WTC11 (cell line): Measurements from ENCODE around the gene KCNQ4. TPM values are rescaled to one million over a fixed set of nuclear protein-coding genes. Genes with fewer than 3 reads are reported as not detected.

ENCODE experiments used
- ATAC-seq: fragments of 200-7000 bp; cut with Tn5 transposase; 2 replicates; pipeline ENCODE4 v1.10.0; 2021; ENCODE audit warnings: mild to moderate bottlenecking, moderate library complexity
- CTCF ChIA-PET: fragments of 300-600 bp; sonication (Branson Sonifier 250); formaldehyde crosslinking; loops from one replicate; lab custom pipeline; 2021; ENCODE audit warnings: antibody characterized with exemption; lab: Charles Lee
- POLR2A ChIA-PET: fragments of 350-600 bp; sonication (Branson Sonifier 250); formaldehyde crosslinking; loops from one replicate; lab custom pipeline; 2021; ENCODE audit warnings: antibody characterized with exemption; lab: Charles Lee
- DNase-seq: peaks from one replicate; pipeline ENCODE4 v3.0.0; 2021; ENCODE audit warnings: low spot score
- H3K27ac Mint-ChIP-seq: 2 replicates; pipeline ENCODE4 v1.8.0; 2021; ENCODE audit warnings: mixed read lengths
- H3K27me3 Mint-ChIP-seq: 2 replicates; pipeline ENCODE4 v1.8.0; 2021; ENCODE audit warnings: low read depth, mild to moderate bottlenecking, moderate library complexity, mixed read lengths
- H3K36me3 Mint-ChIP-seq: 2 replicates; pipeline ENCODE4 v1.8.0; 2021; ENCODE audit warnings: mixed read lengths
- H3K4me1 Mint-ChIP-seq: 2 replicates; pipeline ENCODE4 v1.8.0; 2022; ENCODE audit warnings: mixed read lengths
- H3K4me3 Mint-ChIP-seq: 2 replicates; pipeline ENCODE4 v1.8.0; 2021; ENCODE audit warnings: mild to moderate bottlenecking, moderate library complexity, mixed read lengths
- H3K9me3 Mint-ChIP-seq: 2 replicates; pipeline ENCODE4 v1.8.0; 2021; ENCODE audit warnings: mixed read lengths
- ESRRA ChIP-seq: sonication (generic); formaldehyde crosslinking; IDR thresholded peaks from 2 replicates; pipeline ENCODE4 v1.8.1; 2022; ENCODE audit warnings: mild to moderate bottlenecking, missing genetic modification reagents, borderline replicate concordance
- ETV6 ChIP-seq: sonication (generic); formaldehyde crosslinking; IDR thresholded peaks from 2 replicates; pipeline ENCODE4 v1.8.1; 2022; ENCODE audit warnings: mild to moderate bottlenecking, missing genetic modification reagents
- FOXJ3 ChIP-seq: sonication (generic); formaldehyde crosslinking; IDR thresholded peaks from 2 replicates; pipeline ENCODE4 v1.9.0; 2021; ENCODE audit warnings: missing genetic modification reagents, mild to moderate bottlenecking, borderline replicate concordance
- JUN ChIP-seq: sonication (generic); formaldehyde crosslinking; IDR thresholded peaks from 2 replicates; pipeline ENCODE4 v1.8.0; 2023; ENCODE audit warnings: mild to moderate bottlenecking, missing genetic modification reagents
- PRRX2 ChIP-seq: fragments of 250-450 bp; sonication (Bioruptor Pico); IDR thresholded peaks from 2 replicates; pipeline ENCODE4 v1.8.0; 2021; ENCODE audit warnings: mild to moderate bottlenecking
- SMAD3 ChIP-seq: sonication (generic); formaldehyde crosslinking; IDR thresholded peaks from 2 replicates; pipeline ENCODE4 v1.8.0; 2022; ENCODE audit warnings: missing genetic modification reagents, mild to moderate bottlenecking, borderline replicate concordance
- SP1 ChIP-seq: sonication (generic); formaldehyde crosslinking; conservative IDR thresholded peaks from 2 replicates; pipeline ENCODE4 v1.8.1; 2022; ENCODE audit warnings: missing genetic modification reagents
- ZBTB21 ChIP-seq: sonication (generic); formaldehyde crosslinking; IDR thresholded peaks from 2 replicates; pipeline ENCODE4 v1.8.1; 2023; ENCODE audit warnings: mild to moderate bottlenecking, missing genetic modification reagents, borderline replicate concordance
- ZNF121 ChIP-seq: sonication (generic); formaldehyde crosslinking; IDR thresholded peaks from 2 replicates; pipeline ENCODE4 v1.8.0; 2023; ENCODE audit warnings: missing genetic modification reagents
- ZNF317 ChIP-seq: sonication (generic); formaldehyde crosslinking; IDR thresholded peaks from 2 replicates; pipeline ENCODE4 v1.8.1; 2023; ENCODE audit warnings: low read depth, mild to moderate bottlenecking, moderate library complexity, missing genetic modification reagents, borderline replicate concordance
- ZNF671 ChIP-seq: fragments of 250-450 bp; sonication (Bioruptor Pico); IDR thresholded peaks from 2 replicates; pipeline ENCODE4 v1.8.0; 2021; ENCODE audit warnings: mild to moderate bottlenecking
- total RNA-seq: library from RNA; stranded (reverse); gene quantifications from 3 replicates; pipeline ENCODE4 v1.2.3, GENCODE V29; 2021
- TF ChIP-seq, protein P1 (sequence below): sonication (generic); formaldehyde crosslinking; IDR thresholded peaks from 2 replicates; pipeline ENCODE4 v1.8.1; 2022; ENCODE audit warnings: low read depth, mild to moderate bottlenecking, moderate library complexity, missing genetic modification reagents, borderline replicate concordance
- TF ChIP-seq, protein P2 (sequence below): fragments of 250-450 bp; sonication (Bioruptor Pico); IDR thresholded peaks from 2 replicates; pipeline ENCODE4 v2.1.2; 2022; ENCODE audit warnings: mild to moderate bottlenecking, moderate library complexity
- TF ChIP-seq, protein P3 (sequence below): fragments of 250-450 bp; sonication (Bioruptor Pico); IDR thresholded peaks from 2 replicates; pipeline ENCODE4 v1.9.0; 2021; ENCODE audit warnings: mild to moderate bottlenecking
- TF ChIP-seq, protein P4 (sequence below): sonication (generic); formaldehyde crosslinking; IDR thresholded peaks from 2 replicates; pipeline ENCODE4 v1.8.1; 2022; ENCODE audit warnings: low read depth, missing genetic modification reagents, borderline replicate concordance
- TF ChIP-seq, protein P5 (sequence below): fragments of 250-450 bp; sonication (Bioruptor Pico); IDR thresholded peaks from 2 replicates; pipeline ENCODE4 v1.9.0; 2021; ENCODE audit warnings: moderate library complexity, mild to moderate bottlenecking, inconsistent platforms, borderline replicate concordance
- TF ChIP-seq, protein P6 (sequence below): sonication (generic); formaldehyde crosslinking; IDR thresholded peaks from 2 replicates; pipeline ENCODE4 v1.8.1; 2023; ENCODE audit warnings: mild to moderate bottlenecking, missing genetic modification reagents, borderline replicate concordance
- TF ChIP-seq, protein P7 (sequence below): sonication (generic); formaldehyde crosslinking; IDR thresholded peaks from 2 replicates; pipeline ENCODE4 v1.8.0; 2022; ENCODE audit warnings: mild to moderate bottlenecking, missing genetic modification reagents
- TF ChIP-seq, protein P8 (sequence below): sonication (generic); formaldehyde crosslinking; IDR thresholded peaks from 2 replicates; pipeline ENCODE4 v1.8.0; 2023; ENCODE audit warnings: missing genetic modification reagents

KCNQ4 gene
- total RNA-seq, 1 experiment from 2014 or later = 4.0 TPM

DNA sequence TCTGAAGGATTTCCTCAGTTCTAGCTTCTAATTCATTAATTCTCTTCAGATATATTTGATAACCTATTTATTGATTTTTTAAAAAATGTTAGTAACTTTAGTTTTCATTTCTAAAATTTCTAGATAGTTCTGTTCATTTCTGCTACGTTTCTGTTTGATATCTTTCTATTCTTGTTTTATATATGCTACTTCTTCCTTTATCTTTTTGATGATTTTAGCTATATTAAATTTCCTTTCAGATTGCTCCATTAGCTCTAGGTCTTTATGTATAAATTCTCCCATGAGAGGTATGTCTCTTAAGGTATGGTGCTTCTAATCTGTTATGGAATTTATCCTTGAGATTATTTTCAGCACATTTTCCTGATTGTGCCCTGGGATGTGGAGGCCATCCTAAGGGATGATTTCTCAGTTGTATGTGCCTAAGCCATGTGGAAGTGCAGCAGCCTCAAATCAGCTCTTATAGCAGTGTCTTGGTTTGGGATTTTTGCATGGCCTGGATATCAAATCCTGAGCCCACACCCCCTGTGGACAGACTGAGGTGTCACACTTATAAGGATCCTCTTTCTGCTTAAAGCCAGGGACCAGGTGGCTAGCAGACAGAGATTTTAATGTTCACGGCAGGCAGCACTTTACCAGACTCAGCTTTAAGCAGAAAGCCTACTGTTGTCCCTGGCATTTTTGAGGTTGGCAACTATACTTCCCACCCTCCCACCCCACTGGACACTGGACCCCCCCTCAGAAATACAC is 6.2 kb upstream of the KCNQ4 start:
- H3K4me3 Mint-ChIP-seq = no peak overlapping the region
- DNase-seq (no peak), ATAC-seq (no peak)
- CTCF ChIA-PET = interaction anchor here (0.8 kb wide), 1 partner anchor 72 kb away, joined by 3 read pairs; no protein-coding TSS in a partner anchor
- no peak overlapping the region for H3K27ac Mint-ChIP-seq
- H3K9me3 Mint-ChIP-seq = peaks cover 17% of the 10 kb centered on the region
- H3K4me1 Mint-ChIP-seq = peaks cover 37% of the 10 kb centered on the region
- H3K27me3 Mint-ChIP-seq = peaks cover 23% of the 10 kb centered on the region
- POLR2A ChIA-PET = no interaction called here
- TF ChIP-seq, protein P1, sequence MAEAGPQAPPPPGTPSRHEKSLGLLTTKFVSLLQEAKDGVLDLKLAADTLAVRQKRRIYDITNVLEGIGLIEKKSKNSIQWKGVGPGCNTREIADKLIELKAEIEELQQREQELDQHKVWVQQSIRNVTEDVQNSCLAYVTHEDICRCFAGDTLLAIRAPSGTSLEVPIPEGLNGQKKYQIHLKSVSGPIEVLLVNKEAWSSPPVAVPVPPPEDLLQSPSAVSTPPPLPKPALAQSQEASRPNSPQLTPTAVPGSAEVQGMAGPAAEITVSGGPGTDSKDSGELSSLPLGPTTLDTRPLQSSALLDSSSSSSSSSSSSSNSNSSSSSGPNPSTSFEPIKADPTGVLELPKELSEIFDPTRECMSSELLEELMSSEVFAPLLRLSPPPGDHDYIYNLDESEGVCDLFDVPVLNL = no peak
- TF ChIP-seq PRRX2 (CRISPR knock-in tag) (no peak), ETV6 (CRISPR knock-in tag) (no peak), FOXJ3 (no peak), ZBTB21 (no peak), SP1 (no peak), ZNF671 (CRISPR knock-in tag) (no peak), ESRRA (CRISPR knock-in tag) (no peak), ZNF317 (CRISPR knock-in tag) (no peak), ZNF121 (no peak), JUN (no peak), SMAD3 (CRISPR knock-in tag) (no peak)
- TF ChIP-seq, protein P2, sequence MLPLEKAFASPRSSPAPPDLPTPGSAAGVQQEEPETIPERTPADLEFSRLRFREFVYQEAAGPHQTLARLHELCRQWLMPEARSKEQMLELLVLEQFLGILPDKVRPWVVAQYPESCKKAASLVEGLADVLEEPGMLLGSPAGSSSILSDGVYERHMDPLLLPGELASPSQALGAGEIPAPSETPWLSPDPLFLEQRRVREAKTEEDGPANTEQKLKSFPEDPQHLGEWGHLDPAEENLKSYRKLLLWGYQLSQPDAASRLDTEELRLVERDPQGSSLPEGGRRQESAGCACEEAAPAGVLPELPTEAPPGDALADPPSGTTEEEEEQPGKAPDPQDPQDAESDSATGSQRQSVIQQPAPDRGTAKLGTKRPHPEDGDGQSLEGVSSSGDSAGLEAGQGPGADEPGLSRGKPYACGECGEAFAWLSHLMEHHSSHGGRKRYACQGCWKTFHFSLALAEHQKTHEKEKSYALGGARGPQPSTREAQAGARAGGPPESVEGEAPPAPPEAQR (CRISPR knock-in tag) = no peak
- TF ChIP-seq, protein P3, sequence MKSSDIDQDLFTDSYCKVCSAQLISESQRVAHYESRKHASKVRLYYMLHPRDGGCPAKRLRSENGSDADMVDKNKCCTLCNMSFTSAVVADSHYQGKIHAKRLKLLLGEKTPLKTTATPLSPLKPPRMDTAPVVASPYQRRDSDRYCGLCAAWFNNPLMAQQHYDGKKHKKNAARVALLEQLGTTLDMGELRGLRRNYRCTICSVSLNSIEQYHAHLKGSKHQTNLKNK (CRISPR knock-in tag) = no peak
- TF ChIP-seq, protein P4, sequence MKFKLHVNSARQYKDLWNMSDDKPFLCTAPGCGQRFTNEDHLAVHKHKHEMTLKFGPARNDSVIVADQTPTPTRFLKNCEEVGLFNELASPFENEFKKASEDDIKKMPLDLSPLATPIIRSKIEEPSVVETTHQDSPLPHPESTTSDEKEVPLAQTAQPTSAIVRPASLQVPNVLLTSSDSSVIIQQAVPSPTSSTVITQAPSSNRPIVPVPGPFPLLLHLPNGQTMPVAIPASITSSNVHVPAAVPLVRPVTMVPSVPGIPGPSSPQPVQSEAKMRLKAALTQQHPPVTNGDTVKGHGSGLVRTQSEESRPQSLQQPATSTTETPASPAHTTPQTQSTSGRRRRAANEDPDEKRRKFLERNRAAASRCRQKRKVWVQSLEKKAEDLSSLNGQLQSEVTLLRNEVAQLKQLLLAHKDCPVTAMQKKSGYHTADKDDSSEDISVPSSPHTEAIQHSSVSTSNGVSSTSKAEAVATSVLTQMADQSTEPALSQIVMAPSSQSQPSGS = no peak
- TF ChIP-seq, protein P5, sequence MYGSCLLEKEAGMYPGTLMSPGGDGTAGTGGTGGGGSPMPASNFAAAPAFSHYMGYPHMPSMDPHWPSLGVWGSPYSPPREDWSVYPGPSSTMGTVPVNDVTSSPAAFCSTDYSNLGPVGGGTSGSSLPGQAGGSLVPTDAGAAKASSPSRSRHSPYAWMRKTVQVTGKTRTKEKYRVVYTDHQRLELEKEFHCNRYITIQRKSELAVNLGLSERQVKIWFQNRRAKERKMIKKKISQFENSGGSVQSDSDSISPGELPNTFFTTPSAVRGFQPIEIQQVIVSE (CRISPR knock-in tag) = no peak
- TF ChIP-seq, protein P6, sequence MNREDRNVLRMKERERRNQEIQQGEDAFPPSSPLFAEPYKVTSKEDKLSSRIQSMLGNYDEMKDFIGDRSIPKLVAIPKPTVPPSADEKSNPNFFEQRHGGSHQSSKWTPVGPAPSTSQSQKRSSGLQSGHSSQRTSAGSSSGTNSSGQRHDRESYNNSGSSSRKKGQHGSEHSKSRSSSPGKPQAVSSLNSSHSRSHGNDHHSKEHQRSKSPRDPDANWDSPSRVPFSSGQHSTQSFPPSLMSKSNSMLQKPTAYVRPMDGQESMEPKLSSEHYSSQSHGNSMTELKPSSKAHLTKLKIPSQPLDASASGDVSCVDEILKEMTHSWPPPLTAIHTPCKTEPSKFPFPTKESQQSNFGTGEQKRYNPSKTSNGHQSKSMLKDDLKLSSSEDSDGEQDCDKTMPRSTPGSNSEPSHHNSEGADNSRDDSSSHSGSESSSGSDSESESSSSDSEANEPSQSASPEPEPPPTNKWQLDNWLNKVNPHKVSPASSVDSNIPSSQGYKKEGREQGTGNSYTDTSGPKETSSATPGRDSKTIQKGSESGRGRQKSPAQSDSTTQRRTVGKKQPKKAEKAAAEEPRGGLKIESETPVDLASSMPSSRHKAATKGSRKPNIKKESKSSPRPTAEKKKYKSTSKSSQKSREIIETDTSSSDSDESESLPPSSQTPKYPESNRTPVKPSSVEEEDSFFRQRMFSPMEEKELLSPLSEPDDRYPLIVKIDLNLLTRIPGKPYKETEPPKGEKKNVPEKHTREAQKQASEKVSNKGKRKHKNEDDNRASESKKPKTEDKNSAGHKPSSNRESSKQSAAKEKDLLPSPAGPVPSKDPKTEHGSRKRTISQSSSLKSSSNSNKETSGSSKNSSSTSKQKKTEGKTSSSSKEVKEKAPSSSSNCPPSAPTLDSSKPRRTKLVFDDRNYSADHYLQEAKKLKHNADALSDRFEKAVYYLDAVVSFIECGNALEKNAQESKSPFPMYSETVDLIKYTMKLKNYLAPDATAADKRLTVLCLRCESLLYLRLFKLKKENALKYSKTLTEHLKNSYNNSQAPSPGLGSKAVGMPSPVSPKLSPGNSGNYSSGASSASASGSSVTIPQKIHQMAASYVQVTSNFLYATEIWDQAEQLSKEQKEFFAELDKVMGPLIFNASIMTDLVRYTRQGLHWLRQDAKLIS (CRISPR knock-in tag) = no peak
- TF ChIP-seq, protein P7, sequence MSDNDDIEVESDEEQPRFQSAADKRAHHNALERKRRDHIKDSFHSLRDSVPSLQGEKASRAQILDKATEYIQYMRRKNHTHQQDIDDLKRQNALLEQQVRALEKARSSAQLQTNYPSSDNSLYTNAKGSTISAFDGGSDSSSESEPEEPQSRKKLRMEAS (CRISPR knock-in tag) = no peak
- TF ChIP-seq, protein P8, sequence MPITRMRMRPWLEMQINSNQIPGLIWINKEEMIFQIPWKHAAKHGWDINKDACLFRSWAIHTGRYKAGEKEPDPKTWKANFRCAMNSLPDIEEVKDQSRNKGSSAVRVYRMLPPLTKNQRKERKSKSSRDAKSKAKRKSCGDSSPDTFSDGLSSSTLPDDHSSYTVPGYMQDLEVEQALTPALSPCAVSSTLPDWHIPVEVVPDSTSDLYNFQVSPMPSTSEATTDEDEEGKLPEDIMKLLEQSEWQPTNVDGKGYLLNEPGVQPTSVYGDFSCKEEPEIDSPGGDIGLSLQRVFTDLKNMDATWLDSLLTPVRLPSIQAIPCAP = no peak
- peaks cover 21% of the 10 kb centered on the region for H3K36me3 Mint-ChIP-seq
